Limb (tissue), 2 donors: ENCODE results near the gene TNN.
A peak's percentile ranks its signal among the peaks of the same experiment; 100 is the strongest.

Experiments
- DNase-seq, 2 donors: peaks; one replicate each; pipeline ENCODE4 v3.0.0-alpha.2; 2016; ENCODE audit errors: extremely low spot score in 2 of 2

TNN gene

DNA sequence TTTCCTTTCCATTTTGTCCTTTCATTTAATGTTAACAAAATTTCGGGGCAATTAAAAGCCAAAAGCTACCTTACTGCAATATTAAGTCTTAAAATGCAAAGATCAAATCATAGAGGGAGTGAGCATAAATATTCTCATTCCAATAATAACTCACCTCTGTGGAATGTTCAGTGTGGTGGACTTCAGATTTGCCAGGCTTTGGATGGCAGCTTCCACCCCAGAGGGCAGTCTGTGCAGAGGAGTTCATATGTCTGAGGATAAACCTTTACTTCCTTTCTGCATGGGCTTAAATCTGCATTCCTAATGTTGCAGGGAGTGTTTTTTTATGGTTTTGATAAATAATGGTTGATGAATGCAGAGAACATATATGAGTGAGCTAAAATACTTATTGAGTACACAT is 108.6 kb downstream of the TNN start:
- no peak for DNase-seq

DNA sequence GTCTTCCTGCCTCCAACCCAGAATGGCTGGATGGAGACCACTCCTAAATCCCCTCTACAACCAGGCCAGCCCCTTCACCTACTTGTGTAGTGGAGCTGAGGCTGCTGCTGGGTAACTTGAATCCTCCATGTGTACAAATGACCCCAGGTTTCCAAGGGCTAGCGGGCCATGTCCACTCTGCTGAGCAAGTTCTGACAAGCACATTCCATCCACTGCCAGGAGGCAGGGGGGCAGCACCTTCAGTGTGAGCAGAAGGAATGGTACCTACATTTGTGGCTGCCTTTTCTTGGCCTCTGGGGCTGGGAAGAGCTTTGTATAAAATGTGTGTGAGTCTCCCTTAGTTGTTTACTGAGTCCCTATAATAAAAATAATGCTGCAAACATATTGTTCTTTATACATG is 110.4 kb downstream of the TNN start:
- no peak for DNase-seq

DNA sequence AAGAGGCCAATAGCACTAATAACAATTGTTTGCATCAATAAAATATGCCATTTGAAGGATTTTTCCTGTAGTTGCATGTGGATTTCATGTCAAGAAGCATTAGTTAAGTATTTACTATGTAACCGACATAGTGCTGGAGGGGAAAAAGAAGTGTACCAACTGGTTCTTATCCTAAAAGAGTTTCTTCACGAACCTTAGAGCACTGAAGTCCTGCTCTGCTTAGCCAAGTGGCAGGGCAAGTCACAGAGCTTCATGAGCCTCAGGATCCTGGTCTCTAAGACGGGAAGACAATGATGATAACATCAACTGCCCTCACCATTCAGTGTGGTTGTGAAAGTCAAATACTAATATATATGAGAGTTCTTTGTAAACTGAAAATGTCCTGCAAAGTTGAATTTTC is 110.8 kb downstream of the TNN start:
- DNase-seq, result no peak

DNA sequence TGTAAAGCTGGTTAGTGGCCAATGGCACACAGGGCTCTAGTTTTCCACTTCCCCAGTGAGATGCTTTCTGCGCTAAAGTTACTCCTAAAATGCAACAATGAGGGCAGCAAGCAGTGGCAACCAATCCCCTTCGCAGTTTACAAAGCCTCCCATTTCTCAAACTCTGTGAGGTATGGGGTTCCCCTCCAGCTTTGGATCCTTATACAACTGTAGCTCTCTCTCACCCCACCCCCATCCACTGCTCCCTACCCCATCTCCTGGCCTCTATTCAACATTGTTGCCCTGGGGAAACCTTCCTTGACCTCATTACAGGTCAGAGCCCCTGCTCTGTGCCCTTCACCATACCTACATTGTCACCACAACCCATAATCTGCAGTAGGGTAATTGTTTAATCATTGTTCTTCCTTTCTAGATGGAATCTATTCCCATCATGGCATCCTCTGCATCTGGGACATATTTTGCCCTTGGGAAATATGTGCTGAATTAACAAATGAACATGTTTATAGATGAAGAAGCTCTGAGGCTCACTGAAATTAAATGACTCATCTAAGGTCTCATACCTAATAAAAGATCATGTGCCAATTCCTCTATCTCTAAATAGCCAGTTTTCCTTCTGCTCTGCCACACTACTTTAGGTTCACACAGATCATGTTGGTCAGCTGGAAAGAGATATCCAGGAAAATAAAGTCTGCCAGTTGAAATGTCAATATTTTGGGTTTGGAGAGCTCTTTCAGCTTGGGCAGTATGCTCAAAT is 112.4 kb downstream of the TNN start:
- DNase-seq, result no peak

DNA sequence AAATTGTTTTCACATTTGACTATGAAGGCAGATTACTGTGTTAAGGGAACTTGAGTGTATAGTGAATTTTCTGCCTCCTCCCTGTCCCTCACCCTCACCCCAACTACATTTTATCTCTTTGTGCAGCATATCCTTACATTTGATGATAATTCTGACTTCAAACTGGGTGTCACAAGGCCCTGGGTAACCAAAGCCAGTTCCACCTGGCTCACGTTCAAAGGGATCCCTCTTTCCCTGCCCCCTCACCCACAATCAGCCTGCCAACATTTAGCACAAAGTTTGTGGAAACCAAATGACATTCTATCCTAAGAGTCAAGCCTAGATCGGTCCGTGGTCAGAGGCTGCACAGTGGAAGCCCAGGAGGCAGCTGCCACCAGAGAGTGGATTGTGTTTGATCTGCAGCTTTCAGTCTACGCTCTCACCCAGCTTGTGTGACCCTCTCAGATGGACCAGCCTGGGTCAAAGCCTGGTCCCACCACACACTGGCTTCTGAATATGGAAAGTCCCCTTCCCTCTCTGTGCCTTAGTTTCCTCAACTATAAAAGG is 114.6 kb downstream of the TNN start:
- no peak for DNase-seq

DNA sequence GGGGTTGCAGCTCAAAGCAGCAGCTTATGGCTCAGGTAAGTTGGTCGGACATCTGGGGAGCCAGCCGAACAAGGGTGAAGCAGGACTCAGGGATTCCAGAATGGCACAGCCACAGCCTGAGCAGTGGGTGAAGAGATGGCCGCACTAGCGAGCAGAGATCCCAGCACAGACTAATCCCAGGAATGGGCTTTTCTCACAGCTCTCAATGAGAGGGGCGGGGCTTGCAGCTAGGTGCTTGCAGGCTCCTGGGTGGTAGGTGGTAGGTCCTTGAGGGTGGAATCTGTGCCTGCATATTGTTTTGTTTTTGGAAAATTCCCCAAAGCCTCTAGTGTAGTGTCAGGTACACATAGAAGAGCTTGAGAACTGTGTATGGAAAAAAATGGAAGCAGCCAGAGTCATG is 116.0 kb downstream of the TNN start:
- DNase-seq, result no peak

DNA sequence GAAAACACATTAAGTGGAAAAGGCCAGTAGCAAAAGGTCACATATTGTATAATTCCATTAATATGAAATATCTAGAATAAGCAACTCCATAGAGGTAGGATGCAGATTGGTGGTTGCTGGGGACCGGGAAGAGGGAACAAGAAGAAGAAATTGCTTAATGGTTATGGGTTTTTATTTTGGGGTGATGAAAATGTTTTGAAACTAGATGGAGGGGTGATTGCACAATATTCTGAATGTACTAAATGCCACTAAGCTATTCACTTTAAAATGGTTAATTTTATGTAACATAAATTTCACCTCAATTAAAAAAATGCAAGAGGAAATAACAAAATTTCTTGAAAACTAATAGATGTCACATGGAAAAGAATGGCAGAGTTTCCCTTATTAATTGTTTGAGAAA is 118.3 kb downstream of the TNN start:
- no peak for DNase-seq

DNA sequence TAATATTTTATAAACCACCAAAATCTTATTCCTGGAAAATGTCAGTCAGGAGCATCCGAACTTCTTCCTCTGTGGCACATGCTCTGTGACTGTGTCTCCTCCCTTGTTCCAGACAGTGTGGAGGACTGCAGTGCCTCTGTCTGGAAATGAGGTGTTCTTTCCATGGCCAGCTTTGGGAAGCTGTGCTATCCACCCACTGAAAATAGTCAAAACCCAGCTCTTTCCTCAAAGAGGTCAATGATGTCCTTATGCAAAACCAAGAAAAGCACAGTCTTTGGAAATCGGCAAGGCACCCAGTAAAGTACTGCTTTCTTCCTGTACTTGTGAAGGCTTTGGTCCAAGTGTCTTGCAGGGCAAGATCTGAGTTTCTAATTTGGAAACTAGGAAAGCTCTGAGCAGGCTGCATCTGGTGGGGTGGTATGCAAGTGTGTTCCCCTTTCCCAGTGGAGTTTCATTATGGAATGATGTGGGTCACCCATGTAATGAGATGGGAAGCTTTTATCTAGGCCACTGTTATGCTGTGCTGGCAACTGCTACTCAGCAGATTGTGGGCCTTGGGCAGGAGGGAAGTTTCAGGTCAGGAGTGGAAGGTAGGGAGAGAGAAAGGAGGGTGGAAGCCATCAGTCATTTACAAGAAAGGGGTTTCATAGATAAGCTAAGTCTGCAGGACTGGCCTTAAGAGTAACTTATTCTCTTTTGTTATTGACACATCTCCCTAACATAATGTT is 119.0 kb downstream of the TNN start:
- DNase-seq, result no peak

DNA sequence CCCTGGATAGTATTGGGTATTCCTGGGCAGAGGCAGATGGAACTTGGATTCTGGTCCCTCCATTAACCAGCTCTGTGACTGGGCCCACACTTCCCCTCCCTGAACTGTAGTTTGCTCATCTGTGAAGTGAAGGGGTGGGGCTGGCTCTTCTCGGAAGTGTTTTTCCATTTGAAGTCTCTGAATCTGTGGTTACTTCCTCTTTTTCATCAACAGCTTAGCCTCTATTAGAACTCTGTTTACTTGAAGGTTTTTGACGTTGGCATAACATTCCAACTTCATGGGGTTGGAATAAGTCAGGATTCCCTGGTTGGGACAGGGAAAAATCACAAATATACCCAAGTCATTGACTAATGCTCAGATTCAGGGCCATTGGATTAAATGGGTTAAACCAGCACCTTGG is 121.3 kb downstream of the TNN start:
- DNase-seq, result no peak

DNA sequence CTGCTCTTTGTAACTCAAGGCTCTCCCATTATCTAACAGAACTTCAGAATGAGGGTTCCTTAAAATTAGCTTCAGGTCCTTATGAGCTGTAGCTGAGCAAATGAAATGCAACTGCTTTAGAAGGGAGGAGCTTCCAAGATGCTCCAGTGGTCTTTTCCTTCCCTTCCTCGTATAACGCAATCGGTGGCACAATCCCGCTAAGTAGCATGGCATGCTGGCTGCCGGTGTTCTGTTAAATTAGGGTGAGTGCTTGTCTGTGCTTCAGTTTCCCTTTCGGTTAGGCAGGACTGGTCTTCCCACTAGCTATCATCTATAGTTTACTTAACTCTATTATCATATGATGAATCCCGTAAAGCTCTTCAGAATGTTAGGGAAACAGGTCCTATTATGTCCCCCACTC is 124.0 kb downstream of the TNN start:
- no peak for DNase-seq

DNA sequence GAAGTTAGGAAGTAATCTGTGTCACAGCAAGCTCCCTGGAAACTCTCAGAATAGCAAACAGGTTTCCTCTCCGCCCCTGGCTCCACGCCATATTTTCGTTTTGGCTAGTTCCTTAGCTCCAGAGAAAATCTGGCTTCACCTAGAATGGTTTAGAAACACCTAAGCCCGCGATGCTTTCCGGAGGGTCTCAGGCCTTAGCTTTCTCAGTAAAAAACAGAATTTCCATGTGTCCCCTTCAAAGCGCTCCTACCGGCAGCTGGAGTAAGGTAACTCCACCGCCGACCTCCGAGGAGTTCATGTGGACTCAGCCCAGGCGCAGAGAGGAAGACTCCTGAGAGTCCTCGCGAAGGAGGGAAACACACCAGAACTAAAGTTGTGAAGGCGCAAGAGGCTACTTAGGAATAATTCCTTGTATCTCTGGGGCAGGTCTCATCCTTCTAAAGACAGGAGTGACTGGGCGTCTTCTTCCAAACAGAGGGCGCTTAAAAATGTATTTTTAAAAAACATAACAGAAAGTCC is 124.5 kb downstream of the TNN start:
- DNase-seq, result peak; percentile 24 to 63

DNA sequence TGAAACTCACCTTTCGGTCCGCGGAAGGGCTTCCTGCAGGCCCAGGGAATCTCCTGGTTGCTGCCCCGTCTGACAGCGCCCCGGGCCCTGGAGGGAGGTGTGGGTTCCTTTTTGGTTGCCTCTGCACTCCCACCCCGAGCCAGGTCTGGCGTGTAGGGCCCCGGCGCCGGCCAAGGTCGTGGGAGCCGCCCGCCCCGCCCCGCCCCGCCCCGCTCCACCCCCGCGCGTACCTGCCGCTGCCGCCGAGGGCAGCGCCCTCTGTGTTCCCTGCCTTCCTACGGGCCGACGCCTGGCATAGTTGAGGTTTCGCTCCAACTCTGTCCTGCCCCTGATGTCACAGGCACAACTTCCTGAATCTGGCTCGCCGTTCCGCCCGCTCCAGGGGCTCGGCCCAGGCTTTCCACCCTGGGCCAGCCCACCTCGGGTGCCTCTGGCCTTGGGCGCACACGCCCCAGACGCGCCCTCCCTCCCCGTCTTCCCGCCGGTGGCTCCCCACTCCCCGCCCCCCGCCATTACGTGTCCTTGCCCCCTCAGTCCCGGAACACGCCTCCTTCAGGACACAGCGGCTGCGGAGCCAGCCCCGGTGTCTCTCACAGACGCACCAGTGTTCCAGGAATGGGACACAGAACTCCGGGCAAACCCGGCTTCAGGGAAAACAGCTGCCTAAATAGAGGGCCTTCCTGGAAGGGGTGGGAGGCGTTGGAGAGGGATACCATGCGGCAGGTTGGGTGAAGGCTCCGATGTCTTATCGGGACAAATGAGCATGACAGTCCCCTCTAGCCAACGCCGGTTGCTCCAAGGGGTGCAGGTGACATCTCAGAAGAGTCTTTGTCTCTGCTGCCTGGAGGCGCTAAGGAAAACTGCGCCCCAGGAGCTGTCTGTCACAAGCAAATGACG is 125.2 kb downstream of the TNN start, which contains the start of gene KIAA0040:
Gene KIAA0040, minus strand, starts transcription at position 147 of the 897 bp plus-strand sequence. CDS start 31,763 bp downstream, outside the sequence.
- peak; percentile 51 to 79 for DNase-seq

DNA sequence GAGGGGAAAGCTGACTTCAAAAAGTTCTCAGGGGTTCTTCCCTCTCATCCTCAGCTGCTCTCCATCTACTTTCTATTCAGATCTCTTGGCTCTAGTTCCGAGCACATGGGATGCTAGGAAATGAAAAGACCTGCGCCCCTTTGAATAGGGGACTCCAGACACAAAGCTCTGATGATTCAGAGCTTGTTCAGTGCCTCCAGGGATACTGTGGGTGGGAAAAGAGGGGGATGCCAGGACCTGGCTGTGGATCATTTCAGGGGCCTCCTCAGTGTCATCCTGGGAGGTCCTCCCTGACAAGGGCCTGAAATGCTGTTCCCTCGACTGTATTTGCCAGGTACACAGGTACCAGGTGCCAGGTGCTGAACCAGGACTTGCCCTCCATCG is 125.9 kb downstream of the TNN start:
- DNase-seq, result no peak

DNA sequence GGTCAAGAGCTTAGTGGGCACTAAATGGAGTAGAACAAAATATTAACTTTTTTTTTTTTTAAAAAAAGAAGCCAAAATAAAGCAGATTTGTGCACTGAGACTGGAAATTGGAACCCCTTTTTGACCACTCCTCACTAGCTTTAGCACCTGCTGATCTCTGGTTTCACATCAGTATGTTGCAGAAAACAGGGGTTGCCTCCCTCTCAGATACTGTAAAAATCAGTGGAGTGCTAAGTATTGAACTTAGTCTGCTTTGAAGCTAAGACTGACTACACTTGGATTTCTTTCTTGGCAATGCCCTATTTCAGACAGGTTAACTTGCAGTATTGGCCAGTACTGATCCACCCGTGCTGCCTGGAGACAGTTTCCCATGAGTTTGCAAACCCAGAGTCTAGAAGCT is 127.6 kb downstream of the TNN start:
- DNase-seq, result no peak

DNA sequence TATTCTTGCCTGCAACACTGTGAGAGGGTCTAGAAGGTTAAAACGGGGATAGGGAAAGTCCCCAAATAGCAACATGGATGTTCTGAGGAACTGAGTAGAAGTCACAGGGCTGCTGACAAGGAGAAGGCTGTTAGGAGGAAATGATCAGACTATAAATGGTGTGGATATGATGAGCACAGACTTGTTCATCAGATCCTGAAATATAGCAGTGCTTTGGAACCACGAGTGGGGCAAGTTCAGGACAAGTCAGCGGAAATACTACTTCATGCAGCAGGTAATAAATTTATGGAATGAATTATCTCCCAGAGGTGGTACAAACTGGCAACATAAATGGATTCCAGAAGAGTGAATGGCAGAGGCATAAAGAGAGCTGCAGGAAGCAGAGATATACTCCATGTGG is 128.2 kb downstream of the TNN start:
- no peak for DNase-seq

DNA sequence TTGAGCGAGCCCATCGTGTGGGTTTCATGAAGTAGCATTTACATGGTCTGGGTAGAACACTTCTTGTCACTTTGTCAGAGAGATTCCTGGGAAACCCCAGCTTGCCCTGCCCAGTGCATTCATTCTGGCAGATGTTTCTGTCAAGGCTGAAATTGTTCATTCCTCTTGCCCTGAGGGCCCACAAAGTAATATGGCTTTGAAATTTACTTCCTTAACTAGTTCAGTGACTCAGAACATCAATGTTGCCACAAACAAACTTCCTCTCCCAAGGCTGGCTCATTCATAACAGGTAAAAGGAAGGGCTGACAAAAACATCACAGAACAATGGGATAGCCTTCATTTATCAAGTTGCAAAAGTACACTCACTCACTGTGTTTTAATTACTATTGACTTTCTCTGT is 129.9 kb downstream of the TNN start:
- no peak for DNase-seq
